ENCODE results near the gene CILP.
A peak's percentile ranks its signal among the peaks of the same experiment; 100 is the strongest.

CILP gene

GRCh38 chr15:65223996-65224395 is 12.7 kb upstream of the CILP start:
- DNase-seq = no peak

GRCh38 chr15:65222891-65223290 is 11.6 kb upstream of the CILP start:
- DNase-seq = no peak

- no peak for DNase-seq
Observed at GRCh38 chr15:65221697-65222096, 10.4 kb upstream of the CILP start.

GRCh38 chr15:65219137-65219536 is 7.9 kb upstream of the CILP start:
- no peak for DNase-seq

GRCh38 chr15:65217526-65218482 is 6.5 kb upstream of the CILP start:
- DNase-seq = no peak

GRCh38 chr15:65215496-65215895 is 4.2 kb upstream of the CILP start:
- no peak for DNase-seq

GRCh38 chr15:65214010-65214409 is 2.7 kb upstream of the CILP start:
- no peak for DNase-seq

- DNase-seq = no peak
Observed at GRCh38 chr15:65213241-65213640, 2.0 kb upstream of the CILP start.

- peak; percentile 71 for DNase-seq
Observed at GRCh38 chr15:65212097-65212496, 824 bp upstream of the CILP start.

- DNase-seq = peak; percentile 80
Observed at GRCh38 chr15:65211482-65211982, 259 bp upstream of the CILP start.

GRCh38 chr15:65209701-65210643 is 1.3 kb downstream of the CILP start:
- no peak for DNase-seq

GRCh38 chr15:65208647-65209046 is 2.6 kb downstream of the CILP start:
- DNase-seq = no peak

GRCh38 chr15:65207280-65207840 is 3.9 kb downstream of the CILP start:
- DNase-seq = no peak

GRCh38 chr15:65206750-65207149 is 4.5 kb downstream of the CILP start:
- no peak for DNase-seq

GRCh38 chr15:65204931-65205660 is 6.2 kb downstream of the CILP start:
- DNase-seq = no peak

- no peak for DNase-seq
Observed at GRCh38 chr15:65204236-65204930, 6.9 kb downstream of the CILP start.

GRCh38 chr15:65201918-65202317 is 9.4 kb downstream of the CILP start:
- DNase-seq = no peak

GRCh38 chr15:65198571-65198970 is 12.7 kb downstream of the CILP start:
- no peak for DNase-seq

GRCh38 chr15:65197337-65197645 is 14.0 kb downstream of the CILP start:
- no peak for DNase-seq

- no peak for DNase-seq
Observed at GRCh38 chr15:65196637-65197336, 14.5 kb downstream of the CILP start.

GRCh38 chr15:65195548-65195923 is 15.7 kb downstream of the CILP start:
- no peak for DNase-seq

All from RPMI8226 (cell line).